H1 (cell line): ENCODE measurements around the gene PSME2. TPM values are rescaled to one million over a fixed set of nuclear protein-coding genes. Genes with fewer than 3 reads are reported as not detected.

ENCODE experiments used
- SP2 ChIP-seq: IDR thresholded peaks from 2 replicates; pipeline ENCODE4 v1.6.1; 2012; ENCODE audit warnings: mild to moderate bottlenecking, low read length, inconsistent platforms
- SUZ12 ChIP-seq: fragments of 200-600 bp; sonication (generic); IDR thresholded peaks from 2 replicates; pipeline ENCODE4 v1.6.1; 2012; ENCODE audit warnings: mild to moderate bottlenecking, inconsistent platforms, low read length, moderate library complexity, mixed read lengths
- TEAD4 ChIP-seq: IDR thresholded peaks from 2 replicates; pipeline ENCODE4 v1.6.1; 2012; ENCODE audit warnings: low read depth, low read length, inconsistent platforms, mixed read lengths
- ZNF274 ChIP-seq: IDR thresholded peaks from 2 replicates; pipeline ENCODE4 v1.7.0; 2012; ENCODE audit warnings: low read length, borderline replicate concordance; ENCODE audit errors: extremely low read depth
- polyA plus RNA-seq, 7 experiments: library from polyadenylated mRNA; depleted of rRNA in 3 of 7; stranded (reverse) in 5 of 7; unstranded in 2 of 7; fragments of >200 nt in 5 of 7; fragments of 200-250 nt in 2 of 7; gene quantifications; 1 replicate in 5 of 7; 2 replicates in 1 of 7; 4 replicates in 1 of 7; pipeline versions ENCODE4 v1.2.1 to v1.2.3, GENCODE V29; 2011 to 2013; ENCODE audit warnings: missing spikeins in 2 of 7, mixed read lengths in 2 of 7
- total RNA-seq: library from RNA; stranded (reverse); fragmentation: NEBNext Ultra II Directional; extraction: Animal tissue kit (Norgen Biotek cat#: 25700); gene quantifications from 2 replicates; pipeline ENCODE4 v1.2.1, GENCODE V29; 2021

The PSME2 gene
- total and polyA plus RNA-seq, 2 of the 8 experiments (the other 6 are each of a cell fraction or from before 2014, with no cell fraction given): 71.8 to 111 TPM

DNA sequence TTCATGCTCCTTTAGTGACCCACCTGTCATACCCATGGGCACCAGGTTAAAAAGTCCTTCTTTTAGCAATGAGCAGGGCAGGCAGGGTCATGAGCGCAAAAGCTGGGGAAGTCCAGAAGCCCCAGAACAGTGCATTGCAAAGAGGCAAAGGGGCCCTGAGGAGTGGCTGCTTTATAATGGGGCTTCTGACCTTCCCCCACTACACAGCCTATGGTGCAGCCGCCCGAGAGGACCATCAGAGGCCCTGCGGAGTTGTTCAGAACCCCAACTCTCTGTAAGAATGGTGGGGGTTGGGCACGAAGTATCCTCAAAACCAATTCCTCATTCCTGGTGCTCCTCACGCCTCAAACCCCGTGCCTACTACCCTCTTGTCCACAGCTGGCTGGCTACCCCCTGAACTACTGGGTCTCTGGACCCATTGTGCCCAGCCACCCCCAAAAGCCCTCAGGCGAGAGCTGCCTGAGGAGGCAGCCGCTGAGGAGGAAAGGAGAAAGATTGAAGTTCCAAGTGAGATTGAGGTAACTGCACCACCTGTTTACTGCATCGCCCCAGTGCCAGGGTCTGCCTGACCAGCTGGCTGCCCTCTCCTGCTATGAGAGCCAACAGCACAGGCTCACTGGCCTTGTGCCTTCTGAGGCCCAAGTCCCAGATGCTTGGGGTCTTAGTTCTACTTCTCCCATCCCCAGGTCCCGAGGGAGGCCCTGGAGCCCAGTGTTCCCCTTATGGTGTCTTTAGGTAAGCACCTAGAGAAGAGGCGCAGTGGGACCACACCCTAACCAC lies 32.2 kb upstream of the PSME2 start (continued):
- TF ChIP-seq ZNF274: no peak
- TF ChIP-seq TEAD4: no peak
- no peak for TF ChIP-seq SP2
- TF ChIP-seq SUZ12: no peak
